ENCODE results near the gene NANOS2. TPM values are rescaled to one million over a fixed set of nuclear protein-coding genes. Genes with fewer than 3 reads are reported as not detected.

The NANOS2 gene
- not detected for total RNA-seq
- not detected for polyA plus RNA-seq (ENCODE audit: insufficient read depth, low read depth, low replicate concordance)
- long read RNA-seq, donor 1, result 0 reads
- long read RNA-seq, donor 2, result 0 reads
- long read RNA-seq, donor 3, result 0 reads
- long read RNA-seq, donor 4, result 0 reads
- long read RNA-seq, donor 5, result 0 reads
- long read RNA-seq, donor 6, result 0 reads
- long read RNA-seq, donor 7, result 0 reads
- long read RNA-seq, donor 8, result 0 reads
- long read RNA-seq, donor 9, result 0 reads
- long read RNA-seq, donor 10, result 0 reads

- intact Hi-C loops (cut with DNase I), result no loop called here
- no peaks in the 10 kb centered on the region for H3K9me3 ChIP-seq (ENCODE audit: control insufficient read depth in 2 of 3, insufficient read depth in 1 of 3, low read length in 3 of 3)
- no peak for TF ChIP-seq CTCF (IDR thresholded peaks at IDR 0.05; ENCODE audit: borderline replicate concordance, extremely low read depth, insufficient read depth)
- no peak within 1 kb of the TSS for H3K4me3 ChIP-seq (ENCODE audit: low read length in 3 of 3)
- H3K4me1 ChIP-seq (ENCODE audit: control insufficient read depth in 2 of 3, insufficient read depth in 2 of 3, low read depth in 1 of 3, low read length in 3 of 3), result peaks cover 0 to 2% (median 0%) of the 10 kb centered on the region in 3 donors
- H3K9ac ChIP-seq (ENCODE audit: low read length in 3 of 3), result no peak within 1 kb of the TSS
- H3K27ac ChIP-seq (ENCODE audit: low read depth in 2 of 2, low read length in 2 of 2), result no peak within 1 kb of the TSS
- H3K27me3 ChIP-seq (ENCODE audit: control insufficient read depth, insufficient read depth, low read length), result no peaks in the 10 kb centered on the region
- DNase-seq (peak in 2 of 5 donors; percentile 5 to 10), FAIRE-seq (no peak)
- no peaks in the 10 kb centered on the region for H3K36me3 ChIP-seq (ENCODE audit: control insufficient read depth in 2 of 3, insufficient read depth in 3 of 3, low read length in 3 of 3)
These were observed at the start of gene NANOS2 for GRCh38 chr19:45913874-45914830. Gene NANOS2 (minus strand): TSS chr19:45914778. CDS start chr19:45914693, 85 bp downstream.

GRCh38 chr19:45962021-45962420 lies 47.4 kb upstream of the NANOS2 start:
- FAIRE-seq, result no peak
- H3K27ac ChIP-seq (ENCODE audit: low read depth in 2 of 2, low read length in 2 of 2), result no peak overlapping the region

GRCh38 chr19:45960595-45961235 lies 46.1 kb upstream of the NANOS2 start:
- Histone ChIP-seq H3K27ac (ENCODE audit: low read depth in 2 of 2, low read length in 2 of 2) (no peak overlapping the region), H3K27me3 (ENCODE audit: control insufficient read depth, insufficient read depth, low read length) (peaks cover 3% of the 10 kb centered on the region), H3K36me3 (ENCODE audit: control insufficient read depth in 2 of 3, insufficient read depth in 3 of 3, low read length in 3 of 3) (peaks cover 0 to 3% (median 0%) of the 10 kb centered on the region in 3 donors), H3K4me3 (ENCODE audit: low read length in 3 of 3) (no peak overlapping the region), H3K4me1 (ENCODE audit: control insufficient read depth in 2 of 3, insufficient read depth in 2 of 3, low read depth in 1 of 3, low read length in 3 of 3) (peaks cover 0 to 6% (median 0%) of the 10 kb centered on the region in 3 donors), H3K9me3 (ENCODE audit: control insufficient read depth in 2 of 3, insufficient read depth in 1 of 3, low read length in 3 of 3) (peaks cover 0 to 2% (median 0%) of the 10 kb centered on the region in 3 donors), H3K9ac (ENCODE audit: low read length in 3 of 3) (no peak overlapping the region)
- DNase-seq, result no peak
- no peak for TF ChIP-seq CTCF (IDR thresholded peaks at IDR 0.05; ENCODE audit: borderline replicate concordance, extremely low read depth, insufficient read depth)
- FAIRE-seq, result no peak
- intact Hi-C loops (cut with DNase I), result no loop called here

More at GRCh38 chr19:45962021-45962420, 47.4 kb upstream of the NANOS2 start:
- no peak for TF ChIP-seq CTCF (IDR thresholded peaks at IDR 0.05; ENCODE audit: borderline replicate concordance, extremely low read depth, insufficient read depth)
- no peak overlapping the region for H3K4me3 ChIP-seq (ENCODE audit: low read length in 3 of 3)
- H3K9me3 ChIP-seq (ENCODE audit: control insufficient read depth in 2 of 3, insufficient read depth in 1 of 3, low read length in 3 of 3), result peaks cover 0 to 2% (median 0%) of the 10 kb centered on the region in 3 donors
- peaks cover 3% of the 10 kb centered on the region for H3K27me3 ChIP-seq (ENCODE audit: control insufficient read depth, insufficient read depth, low read length)
- peaks cover 0 to 3% (median 0%) of the 10 kb centered on the region in 3 donors for H3K36me3 ChIP-seq (ENCODE audit: control insufficient read depth in 2 of 3, insufficient read depth in 3 of 3, low read length in 3 of 3)
- DNase-seq, result no peak
- H3K9ac ChIP-seq (ENCODE audit: low read length in 3 of 3), result no peak overlapping the region
- intact Hi-C loops (cut with DNase I), result no loop called here
- H3K4me1 ChIP-seq (ENCODE audit: control insufficient read depth in 2 of 3, insufficient read depth in 2 of 3, low read depth in 1 of 3, low read length in 3 of 3), result peaks cover 0 to 4% (median 0%) of the 10 kb centered on the region in 3 donors
